OCI-LY7 (cell line): ENCODE data around the gene ZSCAN10. TPM values are rescaled to one million over a fixed set of nuclear protein-coding genes. Genes with fewer than 3 reads are reported as not detected.
"Not testable (repeated sequence)": the region's sequence is repeated elsewhere in the genome, so short reads cannot be mapped to it uniquely, and the experiment has no call there.

Experiments
- BruUV-seq: library from RNA; stranded (reverse); fragments of 400-500 nt; replicated peaks from 2 replicates; lab custom pipeline; 2021; lab: Mats Ljungman, UMichigan
- CTCF ChIA-PET: fragments of 300-600 bp; sonication (Branson Sonifier 250); formaldehyde crosslinking; loops from one replicate; lab custom pipeline; 2022; ENCODE audit warnings: antibody characterized with exemption; ENCODE audit not compliant: unreplicated experiment; lab: Charles Lee
- POLR2A ChIA-PET: fragments of 300-600 bp; sonication (Branson Sonifier 250); formaldehyde crosslinking; loops from one replicate; lab custom pipeline; 2022; ENCODE audit warnings: antibody characterized with exemption; lab: Charles Lee
- DNase-seq: peaks from one replicate; pipeline ENCODE4 v3.0.0-alpha.2; 2015; ENCODE audit warnings: low spot score
- H2AFZ ChIP-seq: fragments of 200-600 bp; sonication (generic), shearing (Covaris generic); 2 replicates; pipeline ENCODE4 v1.6.1; 2014; ENCODE audit warnings: mild to moderate bottlenecking, antibody characterized with exemption, low read length, moderate library complexity
- H3K27ac ChIP-seq: fragments of 200-600 bp; sonication (generic); 2 replicates; pipeline ENCODE4 v1.5.1; 2014; ENCODE audit warnings: mixed run types, low read depth, mild to moderate bottlenecking, moderate library complexity, low read length, inconsistent platforms; ENCODE audit not compliant: poor library complexity, severe bottlenecking
- H3K36me3 ChIP-seq: fragments of 200-600 bp; sonication (generic); 2 replicates; pipeline ENCODE4 v1.6.1; 2014; ENCODE audit warnings: mild to moderate bottlenecking, antibody characterized with exemption, low read length, moderate library complexity, mixed read lengths; ENCODE audit not compliant: insufficient read depth
- H3K4me1 ChIP-seq: fragments of 200-600 bp; sonication (generic); 2 replicates; pipeline ENCODE4 v1.5.1; 2014; ENCODE audit warnings: mild to moderate bottlenecking, low read length; ENCODE audit not compliant: insufficient read depth, poor library complexity, severe bottlenecking
- H3K4me2 ChIP-seq: fragments of 200-600 bp; sonication (generic); 2 replicates; pipeline ENCODE4 v1.6.1; 2014; ENCODE audit warnings: mild to moderate bottlenecking, low read length
- H3K4me3 ChIP-seq: fragments of 200-600 bp; sonication (generic); 2 replicates; pipeline ENCODE4 v1.5.1; 2014; ENCODE audit warnings: mild to moderate bottlenecking, low read depth, low read length; ENCODE audit not compliant: poor library complexity, severe bottlenecking
- H3K79me2 ChIP-seq: fragments of 200-600 bp; sonication (generic); 2 replicates; pipeline ENCODE4 v1.6.1; 2016; ENCODE audit warnings: low read depth, mild to moderate bottlenecking, low read length, moderate library complexity, mixed read lengths; ENCODE audit not compliant: insufficient read depth
- H3K9me2 ChIP-seq: fragments of 200-600 bp; sonication (generic); 2 replicates; pipeline ENCODE4 v1.6.1; 2016; ENCODE audit warnings: mild to moderate bottlenecking, low read length, mixed read lengths; ENCODE audit not compliant: insufficient read depth
- H3K9me3 ChIP-seq: fragments of 200-600 bp; sonication (generic); 2 replicates; pipeline ENCODE4 v1.6.1; 2014; ENCODE audit warnings: mild to moderate bottlenecking, mixed run types, low read length, mixed read lengths
- H4K20me1 ChIP-seq: fragments of 200-600 bp; sonication (generic); 2 replicates; pipeline ENCODE4 v1.6.1; 2014; ENCODE audit warnings: mild to moderate bottlenecking, antibody characterized with exemption, low read length, moderate library complexity, mixed read lengths; ENCODE audit not compliant: insufficient read depth
- CTCF ChIP-seq: fragments of 200-600 bp; sonication (generic); conservative IDR thresholded peaks from 2 replicates; pipeline ENCODE4 v1.5.1; 2014; ENCODE audit warnings: mild to moderate bottlenecking, antibody characterized with exemption, low read length, moderate library complexity, mixed read lengths
- EZH2phosphoT487 ChIP-seq: fragments of 200-600 bp; sonication (generic); IDR thresholded peaks from 2 replicates; pipeline ENCODE4 v1.6.1; 2018; ENCODE audit warnings: low read depth, borderline replicate concordance, mild to moderate bottlenecking, mixed run types, antibody characterized with exemption, low read length, moderate library complexity, mixed read lengths
- intact Hi-C: fragments of 100-400 bp; cut with micrococcal nuclease; formaldehyde crosslinking; loops from one replicate; pipeline ENCODE4 v1.10.0; 2022; ENCODE audit not compliant: unreplicated experiment
- total RNA-seq, 2 experiments: library from RNA; depleted of rRNA in 1 of 2; stranded (reverse); fragments of >200 nt in 1 of 2; shearing (Covaris generic) in 1 of 2; gene quantifications; 2 replicates each; pipeline ENCODE4 v1.2.3, GENCODE V29; 2014 to 2022

ZSCAN10 gene
- total RNA-seq, 2 experiments from 2014 or later: 0.09 to 0.49 TPM

GRCh38 chr16:3070608-3071111 lies 28.4 kb downstream of the ZSCAN10 start:
- Histone ChIP-seq H3K4me2 (no peak overlapping the region), H3K9me3 (no peaks in the 10 kb centered on the region), H3K4me3 (no peak overlapping the region), H3K27ac (no peak overlapping the region), H3K9me2 (no peaks in the 10 kb centered on the region), H3K4me1 (peaks cover 17% of the 10 kb centered on the region), H3K79me2 (no peaks in the 10 kb centered on the region), H3K36me3 (no peaks in the 10 kb centered on the region), H4K20me1 (no peaks in the 10 kb centered on the region), H2AFZ (no peak overlapping the region)
- intact Hi-C loops: no loop called here
- CTCF ChIA-PET: no interaction called here
- no TSS peak for BruUV-seq
- DNase-seq: no peak
- TF ChIP-seq EZH2phosphoT487 (no peak), CTCF (no peak)
- POLR2A ChIA-PET: interaction anchor here (0.6 kb wide), 1 partner anchor 36 kb away, joined by 5 read pairs; no protein-coding TSS in a partner anchor

- H3K4me1 ChIP-seq, H3K9me3 ChIP-seq, intact Hi-C loops, BruUV-seq, H2AFZ ChIP-seq, H3K79me2 ChIP-seq, H4K20me1 ChIP-seq, H3K9me2 ChIP-seq, H3K4me2 ChIP-seq, DNase-seq, H3K4me3 ChIP-seq, H3K27ac ChIP-seq, H3K36me3 ChIP-seq: not testable (repeated sequence)
- ChIA-PET POLR2A (interaction anchor here (0.5 kb wide), 1 partner anchor 15 kb away, joined by 5 read pairs; no protein-coding TSS in a partner anchor), CTCF (interaction anchor here (0.5 kb wide), 1 partner anchor 54 kb away, joined by 4 read pairs; no protein-coding TSS in a partner anchor)
Observed at GRCh38 chr16:3069146-3069545, 29.9 kb downstream of the ZSCAN10 start.

- POLR2A ChIA-PET: no interaction called here
- no peaks in the 10 kb centered on the region for H3K36me3 ChIP-seq
- BruUV-seq: no TSS peak
- H3K27ac ChIP-seq: no peak overlapping the region
- no peak overlapping the region for H3K4me2 ChIP-seq
- H3K4me3 ChIP-seq: no peak overlapping the region
- intact Hi-C loops: no loop called here
- CTCF ChIA-PET: interaction anchor here (0.5 kb wide), 1 partner anchor 55 kb away, joined by 4 read pairs; no protein-coding TSS in a partner anchor
- no peaks in the 10 kb centered on the region for H3K9me2 ChIP-seq
- no peaks in the 10 kb centered on the region for H4K20me1 ChIP-seq
- H3K9me3 ChIP-seq: no peaks in the 10 kb centered on the region
- no peak for DNase-seq
- no peak for TF ChIP-seq CTCF
- no peak for TF ChIP-seq EZH2phosphoT487
- H3K79me2 ChIP-seq: no peaks in the 10 kb centered on the region
- H3K4me1 ChIP-seq: no peaks in the 10 kb centered on the region
- H2AFZ ChIP-seq: no peak overlapping the region
Observed at GRCh38 chr16:3068487-3068886, 30.6 kb downstream of the ZSCAN10 start.
